Thyroid gland (tissue), 4 donors: ENCODE results near the gene SEC14L3.

Experiments
- CTCF ChIP-seq, 6 experiments: fragments of 200-600 bp in 3 of 6; fragments of 450-650 bp in 3 of 6; sonication (generic) in 3 of 6; IDR thresholded peaks; one replicate each; pipeline ENCODE4 v1.5.1; 2016 to 2019; ENCODE audit warnings: antibody characterized with exemption in 6 of 6, mild to moderate bottlenecking in 2 of 6, inconsistent platforms in 1 of 6, moderate library complexity in 1 of 6
- POLR2A ChIP-seq, 2 donors: fragments of 450-650 bp; IDR thresholded peaks; one replicate each; pipeline ENCODE4 v1.6.1; 2017; ENCODE audit warnings: antibody characterized with exemption in 2 of 2, mild to moderate bottlenecking in 2 of 2, moderate library complexity in 1 of 2

GRCh38 chr22:30495041-30495784, 23.4 kb upstream of the SEC14L3 start:
- TF ChIP-seq POLR2A (IDR thresholded peaks at IDR 0.05), result no peak
- no peak for TF ChIP-seq CTCF (IDR thresholded peaks at IDR 0.05)
